ENCODE data around the gene TFR2. TPM values are rescaled to one million over a fixed set of nuclear protein-coding genes. Genes with fewer than 3 reads are reported as not detected.

TFR2 gene
- total RNA-seq, 2 experiments from 2014 or later: 12.1 to 26.0 TPM

- H3K27ac ChIP-seq (ENCODE audit: low read depth, low read length, poor library complexity, severe bottlenecking): peak overlapping the region; percentile 64
- H3K9me2 ChIP-seq (ENCODE audit: insufficient read depth, low read length): no peaks in the 10 kb centered on the region
- H3K4me1 ChIP-seq (ENCODE audit: insufficient read depth, low read length, poor library complexity, severe bottlenecking): peaks cover 9% of the 10 kb centered on the region
- 0 out of 2 replicates have a peak, but pooled peaks cover 4% of the 10 kb centered on the region for H4K20me1 ChIP-seq (ENCODE audit: insufficient read depth, low read length)
- peak overlapping the region; percentile 99 for H3K4me3 ChIP-seq (ENCODE audit: low read depth, low read length, poor library complexity, severe bottlenecking)
- no peak overlapping the region for H2AFZ ChIP-seq (ENCODE audit: low read length)
- CTCF ChIA-PET (ENCODE audit: unreplicated experiment): interaction anchor here (0.5 kb wide), 1 partner anchor 179 kb away, joined by 5 read pairs; no protein-coding TSS in a partner anchor
- H3K9me3 ChIP-seq (ENCODE audit: low read length): no peaks in the 10 kb centered on the region
- TF ChIP-seq EZH2phosphoT487 (IDR thresholded peaks at IDR 0.05; ENCODE audit: borderline replicate concordance, low read depth, low read length) (no peak), CTCF (conservative IDR thresholded peaks at IDR 0.05; ENCODE audit: low read length) (no peak)
- H3K4me2 ChIP-seq (ENCODE audit: low read length): peak overlapping the region; percentile 80
- peak; percentile 63 for DNase-seq (ENCODE audit: low spot score)
- no TSS peak for BruUV-seq (replicated peaks)
- H3K36me3 ChIP-seq (ENCODE audit: insufficient read depth, low read length): peaks cover 33% of the 10 kb centered on the region
- POLR2A ChIA-PET: no interaction called here
- H3K79me2 ChIP-seq (ENCODE audit: insufficient read depth, low read depth, low read length): peaks cover 8% of the 10 kb centered on the region; the same call in 1 of the 2 replicates
- intact Hi-C loops (cut with micrococcal nuclease; ENCODE audit: unreplicated experiment): loop anchor here (1.0 to 10.0 kb wide), 3 partner anchors 70 to 238 kb away; partner anchors contain the start of genes PPP1R35 and TSC22D4
Measured at GRCh38 chr7:100674411-100675104, 33.2 kb upstream of the TFR2 start.

GRCh38 chr7:100673942-100674410, 32.6 kb upstream of the TFR2 start:
- intact Hi-C loops (cut with micrococcal nuclease; ENCODE audit: unreplicated experiment): loop anchor here (1.0 to 10.0 kb wide), 5 partner anchors 40 to 237 kb away; partner anchors contain the start of genes MOSPD3, PPP1R35 and TSC22D4
- Histone ChIP-seq H3K9me3 (ENCODE audit: low read length) (no peaks in the 10 kb centered on the region), H3K4me2 (ENCODE audit: low read length) (peak overlapping the region; percentile 80), H3K9me2 (ENCODE audit: insufficient read depth, low read length) (no peaks in the 10 kb centered on the region), H4K20me1 (ENCODE audit: insufficient read depth, low read length) (0 out of 2 replicates have a peak, but pooled peaks cover 4% of the 10 kb centered on the region), H3K4me3 (ENCODE audit: low read depth, low read length, poor library complexity, severe bottlenecking) (peak overlapping the region; percentile 99), H3K4me1 (ENCODE audit: insufficient read depth, low read length, poor library complexity, severe bottlenecking) (peaks cover 9% of the 10 kb centered on the region), H3K79me2 (ENCODE audit: insufficient read depth, low read depth, low read length) (peaks cover 8% of the 10 kb centered on the region; the same call in 1 of the 2 replicates), H3K36me3 (ENCODE audit: insufficient read depth, low read length) (peaks cover 28% of the 10 kb centered on the region), H3K27ac (ENCODE audit: low read depth, low read length, poor library complexity, severe bottlenecking) (peak overlapping the region; percentile 64), H2AFZ (ENCODE audit: low read length) (peak overlapping the region; percentile 66; the same call in 1 of the 2 replicates)
- no TSS peak for BruUV-seq (replicated peaks)
- CTCF ChIA-PET (ENCODE audit: unreplicated experiment): no interaction called here
- POLR2A ChIA-PET: no interaction called here
- TF ChIP-seq CTCF (conservative IDR thresholded peaks at IDR 0.05; ENCODE audit: low read length): no peak
- no peak for TF ChIP-seq EZH2phosphoT487 (IDR thresholded peaks at IDR 0.05; ENCODE audit: borderline replicate concordance, low read depth, low read length)
- DNase-seq (ENCODE audit: low spot score): peak; percentile 43

All from OCI-LY7 (cell line).